ENCODE results near the gene DYNC2H1. TPM values are rescaled to one million over a fixed set of nuclear protein-coding genes. Genes with fewer than 3 reads are reported as not detected.

The DYNC2H1 gene
- total RNA-seq, 1 donor from 2014 or later = 5.4 TPM

DNA sequence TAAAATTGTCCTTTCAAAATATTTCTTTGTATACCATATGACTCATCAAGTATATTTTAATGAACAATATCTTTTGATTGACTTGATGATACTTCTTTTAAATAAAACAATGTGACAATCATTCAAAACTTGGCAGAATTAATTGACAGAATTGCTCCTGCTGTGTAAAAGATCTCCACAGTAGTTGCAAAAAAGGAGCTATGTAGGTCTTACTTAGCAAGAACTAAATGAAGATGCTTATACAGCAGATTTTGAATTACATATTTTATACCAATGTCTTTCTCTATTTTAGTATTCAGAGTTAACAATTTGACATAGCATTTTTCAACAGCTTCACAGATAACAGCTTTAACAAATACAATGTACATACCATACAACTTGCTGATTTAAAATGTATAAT lies 144.9 kb downstream of the DYNC2H1 start:
- no peaks in the 10 kb centered on the region for H3K4me1 ChIP-seq
- no peak overlapping the region for H3K27ac ChIP-seq (replicated peaks)
- no peaks in the 10 kb centered on the region for H3K9me3 ChIP-seq (replicated peaks)
- TF ChIP-seq, protein P1, sequence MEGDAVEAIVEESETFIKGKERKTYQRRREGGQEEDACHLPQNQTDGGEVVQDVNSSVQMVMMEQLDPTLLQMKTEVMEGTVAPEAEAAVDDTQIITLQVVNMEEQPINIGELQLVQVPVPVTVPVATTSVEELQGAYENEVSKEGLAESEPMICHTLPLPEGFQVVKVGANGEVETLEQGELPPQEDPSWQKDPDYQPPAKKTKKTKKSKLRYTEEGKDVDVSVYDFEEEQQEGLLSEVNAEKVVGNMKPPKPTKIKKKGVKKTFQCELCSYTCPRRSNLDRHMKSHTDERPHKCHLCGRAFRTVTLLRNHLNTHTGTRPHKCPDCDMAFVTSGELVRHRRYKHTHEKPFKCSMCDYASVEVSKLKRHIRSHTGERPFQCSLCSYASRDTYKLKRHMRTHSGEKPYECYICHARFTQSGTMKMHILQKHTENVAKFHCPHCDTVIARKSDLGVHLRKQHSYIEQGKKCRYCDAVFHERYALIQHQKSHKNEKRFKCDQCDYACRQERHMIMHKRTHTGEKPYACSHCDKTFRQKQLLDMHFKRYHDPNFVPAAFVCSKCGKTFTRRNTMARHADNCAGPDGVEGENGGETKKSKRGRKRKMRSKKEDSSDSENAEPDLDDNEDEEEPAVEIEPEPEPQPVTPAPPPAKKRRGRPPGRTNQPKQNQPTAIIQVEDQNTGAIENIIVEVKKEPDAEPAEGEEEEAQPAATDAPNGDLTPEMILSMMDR (IDR thresholded peaks at IDR 0.05; ENCODE audit: borderline replicate concordance) = no peak
- no peaks in the 10 kb centered on the region for H3K36me3 ChIP-seq
- no peaks in the 10 kb centered on the region for H3K27me3 ChIP-seq (ENCODE audit: low read depth)
- H3K4me3 ChIP-seq = no peak overlapping the region
- intact Hi-C loops (cut with micrococcal nuclease) = no loop called here
- no peak for DNase-seq

DNA sequence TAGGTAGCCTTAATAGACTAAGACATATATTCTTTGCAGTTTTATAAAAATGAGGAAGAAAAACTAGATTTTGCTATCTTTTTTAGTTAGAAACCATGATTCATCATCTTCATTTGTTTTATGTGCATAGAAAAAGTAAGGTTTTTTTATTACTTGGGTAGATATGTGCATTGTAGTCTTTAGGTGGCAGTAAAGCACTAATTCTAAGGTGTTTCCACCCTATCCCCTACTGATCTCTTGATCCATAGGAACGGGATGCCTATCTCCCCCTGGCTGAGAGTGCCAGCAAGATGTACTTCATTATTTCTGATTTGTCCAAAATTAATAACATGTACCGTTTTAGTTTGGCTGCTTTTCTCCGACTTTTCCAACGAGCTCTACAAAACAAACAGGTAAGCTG lies 148.1 kb downstream of the DYNC2H1 start:
- no peaks in the 10 kb centered on the region for H3K4me1 ChIP-seq
- H3K36me3 ChIP-seq = peaks cover 15% of the 10 kb centered on the region
- no peak overlapping the region for H3K4me3 ChIP-seq
- H3K9me3 ChIP-seq (replicated peaks) = no peaks in the 10 kb centered on the region
- no peaks in the 10 kb centered on the region for H3K27me3 ChIP-seq (ENCODE audit: low read depth)
- no peak for DNase-seq
- H3K27ac ChIP-seq (replicated peaks) = no peak overlapping the region
- intact Hi-C loops (cut with micrococcal nuclease) = no loop called here
- TF ChIP-seq, protein P1 (IDR thresholded peaks at IDR 0.05; ENCODE audit: borderline replicate concordance) = no peak

GRCh38 chr11:103266167-103266831 lies 157.1 kb downstream of the DYNC2H1 start:
- Histone ChIP-seq H3K27ac (replicated peaks) (no peak overlapping the region), H3K4me1 (no peaks in the 10 kb centered on the region), H3K4me3 (no peak overlapping the region), H3K9me3 (replicated peaks) (no peaks in the 10 kb centered on the region), H3K27me3 (ENCODE audit: low read depth) (no peaks in the 10 kb centered on the region), H3K36me3 (peaks cover 7% of the 10 kb centered on the region)
- DNase-seq = no peak
- TF ChIP-seq, protein P1 (IDR thresholded peaks at IDR 0.05; ENCODE audit: borderline replicate concordance) = no peak
- intact Hi-C loops (cut with micrococcal nuclease) = no loop called here

- intact Hi-C loops (cut with micrococcal nuclease) = no loop called here
- no peaks in the 10 kb centered on the region for H3K9me3 ChIP-seq (replicated peaks)
- no peaks in the 10 kb centered on the region for H3K36me3 ChIP-seq
Observed at GRCh38 chr11:103272876-103273275, 163.7 kb downstream of the DYNC2H1 start.

GRCh38 chr11:103274025-103274424 lies 164.8 kb downstream of the DYNC2H1 start:
- H3K9me3 ChIP-seq (replicated peaks) = no peaks in the 10 kb centered on the region
- H3K36me3 ChIP-seq = no peaks in the 10 kb centered on the region
- no peak overlapping the region for H3K4me3 ChIP-seq
- H3K27ac ChIP-seq (replicated peaks) = no peak overlapping the region
- H3K4me1 ChIP-seq = no peaks in the 10 kb centered on the region
- TF ChIP-seq, protein P1 (IDR thresholded peaks at IDR 0.05; ENCODE audit: borderline replicate concordance) = no peak
- intact Hi-C loops (cut with micrococcal nuclease) = no loop called here
- no peak for DNase-seq
- no peaks in the 10 kb centered on the region for H3K27me3 ChIP-seq (ENCODE audit: low read depth)

More at GRCh38 chr11:103272876-103273275, 163.7 kb downstream of the DYNC2H1 start:
- Histone ChIP-seq H3K4me1 (no peaks in the 10 kb centered on the region), H3K27me3 (ENCODE audit: low read depth) (no peaks in the 10 kb centered on the region), H3K4me3 (no peak overlapping the region), H3K27ac (replicated peaks) (no peak overlapping the region)
- TF ChIP-seq, protein P1 (IDR thresholded peaks at IDR 0.05; ENCODE audit: borderline replicate concordance) = no peak
- DNase-seq = no peak

All from left ventricle myocardium inferior (tissue), 1 donor.